RKO (cell line): ENCODE results near the gene NALCN.
A peak's percentile ranks its signal among the peaks of the same experiment; 100 is the strongest.

Source experiments
- DNase-seq: peaks from one replicate; pipeline ENCODE4 v3.0.0-alpha.2; 2016; ENCODE audit warnings: low spot score

NALCN gene

DNA sequence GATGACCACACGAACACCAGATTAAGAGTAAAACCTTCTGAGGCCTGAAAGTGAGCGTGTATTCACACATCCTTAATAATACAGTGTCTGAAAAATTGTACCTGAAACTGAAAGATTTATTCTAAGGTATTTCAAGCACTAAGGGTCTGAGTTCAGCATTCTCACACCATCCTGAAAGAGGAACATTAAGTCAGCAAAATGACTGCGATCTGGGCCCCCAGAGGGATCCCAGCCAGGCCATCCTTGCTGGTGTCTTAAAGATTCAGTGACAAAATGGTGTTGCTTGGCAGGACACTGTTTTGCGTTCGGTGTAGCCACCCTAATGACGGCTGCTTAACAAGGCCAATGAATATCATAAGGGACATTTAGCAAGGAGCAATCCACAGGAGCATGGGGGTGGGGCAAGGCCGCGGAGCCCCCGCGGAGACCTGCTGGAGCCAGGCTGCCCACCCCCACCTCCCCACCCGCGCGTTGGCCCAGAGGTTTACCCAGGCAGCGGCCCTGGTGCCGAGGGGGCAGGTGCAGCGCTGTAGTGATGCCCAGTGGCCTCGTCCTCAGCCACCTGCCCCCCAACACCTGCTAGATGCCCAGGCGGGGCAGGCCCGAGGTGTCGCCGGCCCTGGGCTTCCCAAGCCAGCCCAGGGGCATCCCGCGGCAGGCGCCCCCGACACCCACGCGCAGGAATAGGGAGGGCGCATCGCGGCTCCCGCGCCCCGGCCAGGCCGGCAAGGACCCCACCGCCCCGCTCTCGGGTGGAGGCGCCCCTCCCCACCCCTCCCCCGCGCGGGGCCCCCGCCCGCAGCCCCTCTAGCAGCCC lies 742 bp downstream of the NALCN start:
- DNase-seq: no peak

DNA sequence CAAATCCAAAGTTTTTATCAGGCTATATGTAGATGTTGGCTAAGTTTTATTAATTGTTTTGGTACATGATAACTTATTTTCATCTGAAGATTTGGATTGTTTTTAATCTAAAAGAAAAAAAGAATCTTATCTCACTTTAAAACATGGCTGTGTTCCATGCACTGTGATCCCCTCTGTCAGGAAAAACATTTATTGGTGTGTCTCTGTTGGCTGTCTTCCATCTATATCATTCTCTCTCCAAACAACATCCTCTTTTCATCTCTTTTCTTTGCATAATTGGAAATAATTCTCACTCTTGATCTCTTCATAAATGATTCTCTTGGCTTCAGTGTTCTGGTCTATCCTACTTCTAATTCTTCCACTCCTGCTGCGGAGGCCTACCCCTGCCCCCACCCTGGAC lies 4.2 kb downstream of the NALCN start:
- DNase-seq: no peak

DNA sequence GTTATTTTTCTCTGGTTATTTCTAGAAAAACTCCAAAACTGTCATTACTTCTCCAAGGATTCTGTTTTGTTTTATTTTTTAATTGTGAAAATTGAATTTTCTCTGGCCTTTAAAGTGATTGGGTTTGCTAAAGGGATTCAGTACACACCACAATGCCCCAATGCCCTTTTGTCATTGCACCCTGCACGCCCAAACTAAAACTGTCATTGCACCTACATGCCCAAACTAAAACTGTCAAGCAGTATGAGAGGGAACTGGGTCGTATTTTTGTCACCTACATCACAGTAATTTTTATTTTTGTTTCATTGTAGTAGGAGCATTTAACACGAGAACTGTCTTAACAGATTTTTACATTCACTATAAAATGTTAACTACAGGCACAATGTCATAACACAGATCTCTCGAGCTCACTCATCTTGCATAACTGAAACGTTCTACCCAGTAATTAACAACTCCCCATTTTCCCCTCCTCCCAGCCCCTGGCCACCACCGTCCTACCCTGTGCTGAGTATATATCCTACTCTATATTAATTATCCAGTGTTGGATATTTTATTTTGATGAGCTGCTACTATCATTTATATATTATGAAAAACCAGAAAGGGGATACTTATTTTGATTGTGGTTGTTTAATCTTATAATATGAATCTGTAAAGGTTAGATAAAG lies 7.2 kb downstream of the NALCN start:
- DNase-seq: no peak

GRCh38 chr13:101408154-101408553 lies 8.2 kb downstream of the NALCN start:
- no peak for DNase-seq

- DNase-seq: no peak
These were observed 9.5 kb downstream of the NALCN start for GRCh38 chr13:101406791-101407190.

DNA sequence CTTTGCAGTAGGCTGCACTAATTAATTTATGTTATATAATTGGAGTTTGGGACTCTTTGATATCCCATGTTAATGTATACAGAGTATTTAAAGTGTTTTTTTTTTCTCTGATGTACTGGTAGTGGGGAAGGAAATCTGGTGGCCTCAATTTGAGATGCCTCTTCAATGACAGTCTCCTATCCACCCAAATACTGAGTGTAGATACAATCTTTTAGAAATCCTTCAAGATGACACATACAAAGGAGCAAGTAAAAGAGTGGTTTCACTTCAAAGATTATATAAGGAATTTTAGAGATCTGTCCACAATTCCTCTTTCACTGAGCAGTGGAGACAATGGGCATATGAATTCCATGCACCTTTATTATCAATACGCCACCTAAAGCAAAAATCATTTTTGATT lies 15.1 kb downstream of the NALCN start:
- no peak for DNase-seq

DNA sequence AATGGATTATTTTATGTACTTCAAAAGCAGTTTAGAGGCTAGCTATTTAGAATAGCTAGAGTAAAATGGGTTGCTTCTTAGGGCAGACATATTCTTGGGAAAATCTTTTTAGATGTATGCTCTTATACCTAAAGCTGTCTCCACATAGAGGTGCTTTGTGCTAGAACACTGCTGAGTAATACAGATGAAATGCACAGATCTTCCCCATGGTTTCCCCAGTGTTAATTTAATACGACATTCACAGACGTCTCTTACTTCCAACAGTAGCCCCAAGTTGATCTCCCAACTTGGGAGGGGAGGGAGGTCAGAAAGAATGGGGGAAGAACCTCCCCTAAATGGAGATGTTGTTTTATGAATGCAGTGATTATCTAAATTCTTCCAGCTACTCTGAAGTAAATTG lies 16.9 kb downstream of the NALCN start:
- no peak for DNase-seq

DNA sequence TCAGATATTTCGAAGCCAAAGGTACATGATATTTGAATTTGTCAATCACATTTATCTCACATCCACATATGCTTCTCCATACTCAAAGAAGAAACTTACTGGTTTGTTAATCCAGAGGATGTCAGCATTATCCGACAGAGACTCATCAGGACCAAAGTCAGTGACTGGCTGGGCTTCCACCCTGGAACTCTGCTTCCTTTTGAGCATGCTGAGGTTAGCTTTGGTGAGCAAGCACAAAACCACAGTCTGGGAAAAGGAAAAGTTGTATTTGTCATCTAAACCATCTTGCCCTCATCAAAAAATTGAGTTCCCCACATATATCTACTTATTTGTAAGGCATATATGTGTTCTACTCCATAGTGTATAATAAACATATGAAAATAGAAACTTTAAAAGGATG lies 17.4 kb downstream of the NALCN start:
- DNase-seq: no peak

DNA sequence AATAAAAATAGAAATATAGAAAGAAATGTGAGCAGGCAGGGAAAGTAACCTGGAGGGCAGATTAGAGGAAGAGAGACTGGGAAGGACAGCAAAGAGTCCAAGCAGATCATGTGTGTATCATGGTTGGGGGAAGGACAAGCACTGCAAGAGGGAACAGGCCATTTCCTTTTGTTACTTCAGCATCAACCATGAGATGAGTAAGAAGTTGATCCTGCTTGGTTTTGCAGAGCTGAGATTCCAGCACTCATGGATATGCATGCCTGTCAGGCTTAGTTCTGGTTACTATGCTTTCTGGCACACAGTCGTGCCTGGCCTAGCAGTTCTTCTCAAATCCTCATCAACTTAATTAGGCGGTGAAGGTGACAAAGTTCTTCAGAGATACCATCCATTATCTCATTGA lies 18.1 kb downstream of the NALCN start:
- no peak for DNase-seq

GRCh38 chr13:101397742-101398141 lies 18.6 kb downstream of the NALCN start:
- peak; percentile 54 for DNase-seq

- no peak for DNase-seq
These were observed 21.7 kb downstream of the NALCN start for GRCh38 chr13:101394605-101395004.

GRCh38 chr13:101393140-101393539 lies 23.2 kb downstream of the NALCN start:
- DNase-seq: no peak

GRCh38 chr13:101390461-101390860 lies 25.8 kb downstream of the NALCN start:
- DNase-seq: no peak

DNA sequence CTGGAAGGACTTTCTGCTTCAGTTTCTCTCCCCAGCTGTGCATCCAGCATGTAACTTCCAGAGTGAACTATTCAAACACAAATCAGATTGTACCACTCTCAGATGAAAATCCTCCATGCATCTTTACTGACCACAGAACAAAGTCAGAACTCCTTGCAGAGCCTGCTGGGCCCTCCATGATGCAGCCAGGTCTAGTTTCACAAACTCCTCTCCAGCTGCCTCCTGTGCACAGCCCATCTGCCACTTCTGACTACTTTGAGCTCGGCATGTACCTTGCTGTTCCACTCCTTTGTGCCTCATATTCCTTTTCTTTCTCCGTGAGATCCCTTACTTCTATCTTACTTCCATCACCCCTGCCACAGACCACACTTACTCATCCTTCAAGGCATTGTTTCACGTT lies 31.4 kb downstream of the NALCN start:
- no peak for DNase-seq

DNA sequence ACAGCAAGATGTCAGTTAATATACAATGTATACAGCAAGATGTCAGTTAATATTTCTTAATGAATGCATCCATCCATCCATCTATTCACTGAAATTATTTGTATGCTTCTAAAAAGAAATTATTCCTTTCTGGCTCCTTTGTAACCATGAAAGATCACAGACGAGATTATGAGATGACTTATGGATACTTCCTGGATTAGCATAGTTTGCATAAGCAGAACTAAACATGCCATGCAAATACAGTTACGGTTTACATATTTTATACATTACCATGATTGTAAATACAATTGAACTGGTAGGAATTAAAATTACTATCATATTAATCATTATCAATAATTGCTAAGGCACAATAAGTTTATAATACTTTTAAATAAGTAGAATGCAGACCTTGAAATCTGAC lies 32.7 kb downstream of the NALCN start:
- no peak for DNase-seq

GRCh38 chr13:101382701-101383100 lies 33.6 kb downstream of the NALCN start:
- DNase-seq: no peak

DNA sequence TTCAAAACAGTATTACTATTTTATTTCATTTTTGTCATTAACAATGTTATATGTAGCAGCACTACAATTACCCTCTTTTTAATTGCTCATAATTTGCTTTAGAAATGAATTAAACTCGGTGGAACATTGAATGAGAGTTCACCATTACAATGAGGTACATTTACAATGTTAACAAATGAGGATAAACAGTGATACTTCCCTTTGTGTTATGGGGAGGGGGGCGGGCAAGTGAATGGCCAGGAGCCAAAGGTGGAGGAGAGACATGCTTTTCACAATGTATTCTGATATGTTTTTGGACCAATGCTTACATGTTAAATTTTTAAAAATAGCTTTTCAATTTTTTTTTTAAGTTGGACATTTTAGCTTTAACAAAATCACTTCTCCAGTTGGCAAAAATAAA lies 34.2 kb downstream of the NALCN start:
- DNase-seq: no peak

DNA sequence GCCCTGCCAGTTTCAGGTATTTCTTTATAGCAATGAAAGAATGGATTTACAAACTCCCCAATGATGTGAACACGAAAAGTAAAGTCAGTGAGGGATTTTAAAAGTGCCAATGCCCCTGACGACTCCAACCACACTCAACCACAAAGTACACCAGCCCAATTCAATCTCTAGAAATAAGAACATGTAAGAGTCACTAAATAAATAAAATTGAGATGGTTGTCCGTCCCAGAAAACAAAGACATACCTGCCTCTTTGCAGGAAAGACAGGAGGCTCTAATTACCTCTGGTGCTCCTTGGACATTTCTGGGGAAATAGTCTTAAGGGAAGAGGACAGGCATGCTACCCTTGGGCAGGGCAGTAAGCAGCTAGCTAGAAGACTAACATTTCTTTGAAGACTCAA lies 55.8 kb downstream of the NALCN start:
- no peak for DNase-seq

GRCh38 chr13:101354895-101355294 lies 61.4 kb downstream of the NALCN start:
- DNase-seq: no peak

DNA sequence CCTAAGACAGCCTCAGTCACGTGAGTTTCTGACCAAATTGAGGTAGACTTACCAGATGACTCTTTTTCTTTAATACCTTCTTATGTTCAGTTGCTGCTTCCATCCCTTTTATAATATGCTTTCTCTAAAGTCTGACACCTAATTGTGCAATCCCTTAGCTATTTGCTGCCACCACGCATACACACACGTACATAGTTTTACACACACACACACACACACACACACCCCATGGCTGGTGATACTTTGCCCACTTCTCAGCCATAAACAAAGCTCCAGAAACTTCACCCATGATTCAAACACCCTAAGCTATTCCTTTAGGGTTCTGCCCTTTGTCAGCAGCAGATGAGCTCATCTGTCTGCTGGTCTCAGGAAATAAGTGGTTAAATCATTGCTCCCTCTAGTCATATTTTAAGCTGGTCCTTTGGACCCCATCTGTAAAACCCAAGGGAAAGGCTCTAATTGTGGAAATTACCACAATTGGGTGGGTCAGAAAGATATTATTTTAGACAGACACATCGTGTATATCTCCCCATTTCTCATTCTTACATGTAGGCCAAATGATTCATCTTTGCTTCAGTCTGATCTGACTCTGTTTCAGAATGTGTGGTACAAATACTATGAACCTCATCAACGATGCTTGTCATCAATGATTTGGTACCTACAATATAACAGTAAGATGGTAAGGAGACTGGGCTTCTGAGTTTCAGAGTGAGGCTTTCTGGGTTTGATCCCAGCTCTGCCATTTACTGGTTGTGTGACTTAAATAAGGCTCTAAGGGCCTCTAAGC lies 69.2 kb downstream of the NALCN start:
- no peak for DNase-seq

- no peak for DNase-seq
These were observed 70.1 kb downstream of the NALCN start for GRCh38 chr13:101346161-101346560.

DNA sequence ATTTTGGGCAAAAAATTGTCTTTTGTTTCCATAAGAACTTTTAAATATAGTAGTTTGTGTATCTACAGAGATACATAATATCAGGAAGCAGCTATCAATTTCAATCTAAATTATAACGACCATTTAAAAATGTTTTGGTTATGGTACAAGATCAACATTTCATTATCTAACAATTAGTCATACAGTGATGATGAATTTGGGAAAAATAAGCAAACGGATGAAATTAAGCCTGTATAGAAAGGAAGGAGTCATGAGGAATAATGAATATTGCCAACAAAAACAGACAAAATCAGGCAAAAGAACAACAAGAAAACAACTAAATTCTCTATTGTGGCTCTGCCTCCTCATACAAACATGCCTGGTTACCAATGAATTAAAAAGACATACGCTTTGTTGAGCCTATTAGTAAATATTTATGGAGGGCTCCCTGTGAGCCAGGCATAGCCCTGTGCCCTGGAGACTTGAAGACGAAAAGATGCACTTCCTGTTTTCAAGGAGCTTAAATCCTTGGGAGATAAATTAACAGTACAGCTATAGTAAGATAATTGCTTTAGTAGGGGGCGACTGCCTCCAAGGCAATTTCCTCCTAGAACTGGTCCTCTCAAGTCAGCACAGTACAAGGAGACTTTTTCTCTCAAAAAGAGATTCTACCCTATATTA lies 73.0 kb downstream of the NALCN start:
- DNase-seq: no peak
